T-helper 2 cell treated with Interferon-gamma antibody and Interleukin-4, amounts not matched to agents 100 ng/mL and 5 ng/mL, for 36 hours (primary cell): ENCODE measurements around the gene SETD1B. TPM values are rescaled to one million over a fixed set of nuclear protein-coding genes. Genes with fewer than 3 reads are reported as not detected.

Source experiments
- intact Hi-C: fragments of 100-400 bp; cut with micrococcal nuclease; formaldehyde crosslinking; loops from one replicate; pipeline ENCODE4 v1.15.1; 2023
- total RNA-seq: library from RNA; stranded (reverse); gene quantifications from 2 replicates; pipeline ENCODE4 v1.2.3, GENCODE V29; 2022

SETD1B gene
- total RNA-seq, 1 donor from 2014 or later = 32.7 TPM

- intact Hi-C loops = no loop called here
These were observed 16.2 kb downstream of the SETD1B start for GRCh38 chr12:121820056-121820455.

- intact Hi-C loops = no loop called here
These were observed 18.7 kb downstream of the SETD1B start for GRCh38 chr12:121822393-121823100.

- intact Hi-C loops = no loop called here
These were observed 19.4 kb downstream of the SETD1B start for GRCh38 chr12:121823101-121823726.

- intact Hi-C loops = no loop called here
These were observed 19.9 kb downstream of the SETD1B start for GRCh38 chr12:121823727-121824115.

- intact Hi-C loops = no loop called here
These were observed 21.3 kb downstream of the SETD1B start for GRCh38 chr12:121825041-121825523.

- intact Hi-C loops = no loop called here
These were observed 22.7 kb downstream of the SETD1B start for GRCh38 chr12:121826318-121827150.

- intact Hi-C loops = no loop called here
These were observed 23.7 kb downstream of the SETD1B start for GRCh38 chr12:121827351-121828099.

GRCh38 chr12:121828306-121828705 is 24.5 kb downstream of the SETD1B start:
- intact Hi-C loops = no loop called here

GRCh38 chr12:121828826-121829225 is 25.0 kb downstream of the SETD1B start:
- intact Hi-C loops = no loop called here

GRCh38 chr12:121829250-121829918 is 25.6 kb downstream of the SETD1B start:
- intact Hi-C loops = no loop called here

GRCh38 chr12:121830134-121830533 is 26.3 kb downstream of the SETD1B start:
- intact Hi-C loops = no loop called here

GRCh38 chr12:121830588-121831265 is 26.9 kb downstream of the SETD1B start:
- intact Hi-C loops = no loop called here

GRCh38 chr12:121831571-121832245 is 27.9 kb downstream of the SETD1B start:
- intact Hi-C loops = no loop called here

- intact Hi-C loops = loop anchor here (2.0 to 5.0 kb wide), 3 partner anchors 25 to 390 kb away; partner anchors contain the start of gene DIABLO
These were observed 33.9 kb downstream of the SETD1B start for GRCh38 chr12:121837680-121838079.

- intact Hi-C loops = loop anchor here (2.0 to 5.0 kb wide), 3 partner anchors 25 to 389 kb away; partner anchors contain the start of gene DIABLO
These were observed 34.3 kb downstream of the SETD1B start for GRCh38 chr12:121838126-121838525.

- intact Hi-C loops = loop anchor here (1.0 to 5.0 kb wide), 6 partner anchors 27 to 388 kb away; partner anchors contain the start of genes CFAP251, DIABLO and PSMD9
These were observed 35.5 kb downstream of the SETD1B start for GRCh38 chr12:121839106-121839992.

- intact Hi-C loops = loop anchor here (1.0 to 5.0 kb wide), 6 partner anchors 27 to 387 kb away; partner anchors contain the start of genes CFAP251, DIABLO and PSMD9
These were observed 36.4 kb downstream of the SETD1B start for GRCh38 chr12:121839993-121840761.
